ENCODE measurements around the gene ZNF768. TPM values are rescaled to one million over a fixed set of nuclear protein-coding genes. Genes with fewer than 3 reads are reported as not detected.

The ZNF768 gene
- total and polyA plus RNA-seq, 2 donors (not counting 1 experiment from before 2014, with no cell fraction given): 8.2 to 23.9 TPM

- no peak overlapping the region for H3K4me3 ChIP-seq (replicated peaks in 1 of 4; ENCODE audit: control extremely low read depth in 1 of 4, insufficient read depth in 1 of 4, low read depth in 3 of 4, low read length in 4 of 4)
- H3K4me2 ChIP-seq (ENCODE audit: extremely low read depth, insufficient read depth, low read length): no peak overlapping the region
- no peak for DNase-seq (ENCODE audit: low read depth in 2 of 2)
- H3K9ac ChIP-seq (ENCODE audit: insufficient read depth, low read length): no peak overlapping the region
- no peaks in the 10 kb centered on the region for H3K9me3 ChIP-seq (ENCODE audit: control insufficient read depth, insufficient read depth, low read depth, low read length)
- TF ChIP-seq CTCF (conservative IDR thresholded peaks at IDR 0.05 in 1 of 2, IDR thresholded peaks at IDR 0.05 in 1 of 2; ENCODE audit: low read depth in 1 of 2, low read length in 2 of 2) (no peak), EZH2 (IDR thresholded peaks at IDR 0.05; ENCODE audit: low read length, missing control alignments) (no peak)
- no peak overlapping the region for H2AFZ ChIP-seq (ENCODE audit: low read length)
- H4K20me1 ChIP-seq (ENCODE audit: control insufficient read depth, extremely low read depth, insufficient read depth, low read length): no peaks in the 10 kb centered on the region
- H3K27ac ChIP-seq (ENCODE audit: insufficient read depth, low read length): no peak overlapping the region
- H3K27me3 ChIP-seq (ENCODE audit: control insufficient read depth, insufficient read depth, low read length): no peaks in the 10 kb centered on the region
- H3K4me1 ChIP-seq (ENCODE audit: control insufficient read depth, extremely low read depth, insufficient read depth, low read length): no peaks in the 10 kb centered on the region
- H3K36me3 ChIP-seq (ENCODE audit: control insufficient read depth, insufficient read depth, low read length): peaks cover 7% of the 10 kb centered on the region
- H3K79me2 ChIP-seq (ENCODE audit: control insufficient read depth, insufficient read depth, low read length): no peaks in the 10 kb centered on the region
Observed at GRCh38 chr16:30521873-30522641, 4.3 kb downstream of the ZNF768 start.

- DNase-seq (ENCODE audit: low read depth in 2 of 2): no peak
- TF ChIP-seq CTCF (conservative IDR thresholded peaks at IDR 0.05 in 1 of 2, IDR thresholded peaks at IDR 0.05 in 1 of 2; ENCODE audit: low read depth in 1 of 2, low read length in 2 of 2) (no peak), EZH2 (IDR thresholded peaks at IDR 0.05; ENCODE audit: low read length, missing control alignments) (no peak)
- no peaks in the 10 kb centered on the region for H3K79me2 ChIP-seq (ENCODE audit: control insufficient read depth, insufficient read depth, low read length)
- H3K4me3 ChIP-seq (replicated peaks in 1 of 4; ENCODE audit: control extremely low read depth in 1 of 4, insufficient read depth in 1 of 4, low read depth in 3 of 4, low read length in 4 of 4): no peak overlapping the region
- no peaks in the 10 kb centered on the region for H3K27me3 ChIP-seq (ENCODE audit: control insufficient read depth, insufficient read depth, low read length)
- H2AFZ ChIP-seq (ENCODE audit: low read length): no peak overlapping the region
- no peaks in the 10 kb centered on the region for H3K9me3 ChIP-seq (ENCODE audit: control insufficient read depth, insufficient read depth, low read depth, low read length)
- peaks cover 7% of the 10 kb centered on the region for H3K36me3 ChIP-seq (ENCODE audit: control insufficient read depth, insufficient read depth, low read length)
- no peaks in the 10 kb centered on the region for H3K4me1 ChIP-seq (ENCODE audit: control insufficient read depth, extremely low read depth, insufficient read depth, low read length)
- no peaks in the 10 kb centered on the region for H4K20me1 ChIP-seq (ENCODE audit: control insufficient read depth, extremely low read depth, insufficient read depth, low read length)
- no peak overlapping the region for H3K4me2 ChIP-seq (ENCODE audit: extremely low read depth, insufficient read depth, low read length)
- no peak overlapping the region for H3K9ac ChIP-seq (ENCODE audit: insufficient read depth, low read length)
- no peak overlapping the region for H3K27ac ChIP-seq (ENCODE audit: insufficient read depth, low read length)
Observed at GRCh38 chr16:30521476-30521872, 4.9 kb downstream of the ZNF768 start.

- Histone ChIP-seq H3K4me1 (ENCODE audit: control insufficient read depth, extremely low read depth, insufficient read depth, low read length) (no peaks in the 10 kb centered on the region), H3K4me2 (ENCODE audit: extremely low read depth, insufficient read depth, low read length) (no peak overlapping the region), H3K79me2 (ENCODE audit: control insufficient read depth, insufficient read depth, low read length) (no peaks in the 10 kb centered on the region), H3K27ac (ENCODE audit: insufficient read depth, low read length) (no peak overlapping the region), H2AFZ (ENCODE audit: low read length) (no peak overlapping the region), H3K4me3 (replicated peaks in 1 of 4; ENCODE audit: control extremely low read depth in 1 of 4, insufficient read depth in 1 of 4, low read depth in 3 of 4, low read length in 4 of 4) (no peak overlapping the region), H3K36me3 (ENCODE audit: control insufficient read depth, insufficient read depth, low read length) (peaks cover under 1% of the 10 kb centered on the region), H3K9me3 (ENCODE audit: control insufficient read depth, insufficient read depth, low read depth, low read length) (no peaks in the 10 kb centered on the region), H3K27me3 (ENCODE audit: control insufficient read depth, insufficient read depth, low read length) (no peaks in the 10 kb centered on the region), H3K9ac (ENCODE audit: insufficient read depth, low read length) (no peak overlapping the region), H4K20me1 (ENCODE audit: control insufficient read depth, extremely low read depth, insufficient read depth, low read length) (no peaks in the 10 kb centered on the region)
- no peak for TF ChIP-seq EZH2 (IDR thresholded peaks at IDR 0.05; ENCODE audit: low read length, missing control alignments)
- TF ChIP-seq CTCF (conservative IDR thresholded peaks at IDR 0.05 in 1 of 2, IDR thresholded peaks at IDR 0.05 in 1 of 2; ENCODE audit: low read depth in 1 of 2, low read length in 2 of 2): no peak
- no peak for DNase-seq (ENCODE audit: low read depth in 2 of 2)
Observed at GRCh38 chr16:30519120-30520049, 7.0 kb downstream of the ZNF768 start.
